HUES6 (cell line): ENCODE measurements around the gene FAM135A.
"Not testable (repeated sequence)": the region's sequence is repeated elsewhere in the genome, so short reads cannot be mapped to it uniquely, and the experiment has no call there.

Experiments used
- H3K27ac ChIP-seq: 2 replicates; pipeline ENCODE4 v1.7.0; 2013; ENCODE audit warnings: low read depth, mild to moderate bottlenecking, low read length, inconsistent platforms
- H3K27me3 ChIP-seq: 2 replicates; pipeline ENCODE4 v1.6.1; 2013; ENCODE audit warnings: low read length; ENCODE audit not compliant: control insufficient read depth, insufficient read depth
- H3K36me3 ChIP-seq: 2 replicates; pipeline ENCODE4 v1.6.1; 2013; ENCODE audit warnings: low read length; ENCODE audit not compliant: control insufficient read depth, insufficient read depth
- H3K4me1 ChIP-seq: 2 replicates; pipeline ENCODE4 v1.6.1; 2013; ENCODE audit warnings: low read length; ENCODE audit not compliant: control insufficient read depth, insufficient read depth
- H3K4me3 ChIP-seq: 2 replicates; pipeline ENCODE4 v1.5.1; 2013; ENCODE audit warnings: low read depth, low read length
- H3K9ac ChIP-seq: one replicate; pipeline ENCODE4 v1.6.1; 2013; ENCODE audit warnings: mild to moderate bottlenecking, low read length
- H3K9me3 ChIP-seq: 2 replicates; pipeline ENCODE4 v1.6.1; 2013; ENCODE audit warnings: low read depth, low read length; ENCODE audit not compliant: control insufficient read depth, insufficient read depth

Gene FAM135A

GRCh38 chr6:70470016-70470415 lies 56.7 kb downstream of the FAM135A start:
- Histone ChIP-seq H3K4me1 (peaks cover 9% of the 10 kb centered on the region), H3K36me3 (peaks cover 20% of the 10 kb centered on the region), H3K4me3 (no peak overlapping the region), H3K9me3 (no peaks in the 10 kb centered on the region), H3K27me3 (no peaks in the 10 kb centered on the region), H3K9ac (no peak overlapping the region), H3K27ac (no peak overlapping the region)

- Histone ChIP-seq H3K36me3 (peaks cover 24% of the 10 kb centered on the region), H3K4me1 (peaks cover 11% of the 10 kb centered on the region)
- H3K27ac ChIP-seq, H3K27me3 ChIP-seq, H3K4me3 ChIP-seq, H3K9me3 ChIP-seq, H3K9ac ChIP-seq: not testable (repeated sequence)
Observed at GRCh38 chr6:70470510-70470909, 57.2 kb downstream of the FAM135A start.

- H3K27me3 ChIP-seq, result no peaks in the 10 kb centered on the region
- no peak overlapping the region for H3K4me3 ChIP-seq
- peak overlapping the region; percentile 63; the same call in 1 of the 2 replicates for H3K27ac ChIP-seq
- H3K9ac ChIP-seq, result no peak overlapping the region
- H3K9me3 ChIP-seq, result no peaks in the 10 kb centered on the region
- peaks cover 11% of the 10 kb centered on the region for H3K4me1 ChIP-seq
- peaks cover 41% of the 10 kb centered on the region for H3K36me3 ChIP-seq
Observed at GRCh38 chr6:70474751-70475150, 61.4 kb downstream of the FAM135A start.

- Histone ChIP-seq H3K36me3 (peaks cover 47% of the 10 kb centered on the region), H3K9me3 (no peaks in the 10 kb centered on the region)
Observed at GRCh38 chr6:70479236-70479635, 65.9 kb downstream of the FAM135A start.

GRCh38 chr6:70486638-70487037 lies 73.3 kb downstream of the FAM135A start:
- not testable (repeated sequence) for H3K27ac ChIP-seq, H3K27me3 ChIP-seq, H3K9me3 ChIP-seq, H3K4me1 ChIP-seq, H3K9ac ChIP-seq, H3K4me3 ChIP-seq
- peaks cover 25% of the 10 kb centered on the region for H3K36me3 ChIP-seq

More at GRCh38 chr6:70479236-70479635, 65.9 kb downstream of the FAM135A start:
- Histone ChIP-seq H3K9ac (no peak overlapping the region), H3K4me3 (no peak overlapping the region), H3K4me1 (peaks cover 10% of the 10 kb centered on the region), H3K27me3 (no peaks in the 10 kb centered on the region), H3K27ac (no peak overlapping the region)

- Histone ChIP-seq H3K9me3 (no peaks in the 10 kb centered on the region), H3K27ac (no peak overlapping the region), H3K36me3 (peaks cover 10% of the 10 kb centered on the region), H3K9ac (no peak overlapping the region), H3K4me3 (no peak overlapping the region), H3K27me3 (no peaks in the 10 kb centered on the region), H3K4me1 (no peaks in the 10 kb centered on the region)
Observed at GRCh38 chr6:70489364-70489763, 76.1 kb downstream of the FAM135A start.

- H3K27ac ChIP-seq, result no peak overlapping the region
- H3K4me3 ChIP-seq, result no peak overlapping the region
- no peaks in the 10 kb centered on the region for H3K36me3 ChIP-seq
- no peaks in the 10 kb centered on the region for H3K9me3 ChIP-seq
- H3K4me1 ChIP-seq, result no peaks in the 10 kb centered on the region
- no peaks in the 10 kb centered on the region for H3K27me3 ChIP-seq
- no peak overlapping the region for H3K9ac ChIP-seq
Observed at GRCh38 chr6:70494833-70495232, 81.5 kb downstream of the FAM135A start.

- not testable (repeated sequence) for H3K27me3 ChIP-seq, H3K4me1 ChIP-seq, H3K9me3 ChIP-seq, H3K9ac ChIP-seq, H3K36me3 ChIP-seq, H3K4me3 ChIP-seq, H3K27ac ChIP-seq
Observed at GRCh38 chr6:70495790-70496189, 82.5 kb downstream of the FAM135A start.

- H3K27ac ChIP-seq, result no peak overlapping the region
Observed at GRCh38 chr6:70502484-70502883, 89.2 kb downstream of the FAM135A start.

GRCh38 chr6:70503813-70504465 lies 90.6 kb downstream of the FAM135A start:
- Histone ChIP-seq H3K4me3 (no peak overlapping the region), H3K4me1 (no peaks in the 10 kb centered on the region), H3K9ac (no peak overlapping the region), H3K27me3 (no peaks in the 10 kb centered on the region), H3K9me3 (peaks cover 8% of the 10 kb centered on the region), H3K27ac (no peak overlapping the region), H3K36me3 (peaks cover 30% of the 10 kb centered on the region)

More at GRCh38 chr6:70502484-70502883, 89.2 kb downstream of the FAM135A start:
- H3K4me1 ChIP-seq, result no peaks in the 10 kb centered on the region
- no peak overlapping the region for H3K4me3 ChIP-seq
- peaks cover 8% of the 10 kb centered on the region for H3K9me3 ChIP-seq
- H3K27me3 ChIP-seq, result no peaks in the 10 kb centered on the region
- peaks cover 30% of the 10 kb centered on the region for H3K36me3 ChIP-seq
- no peak overlapping the region for H3K9ac ChIP-seq

GRCh38 chr6:70506321-70506720 lies 93.0 kb downstream of the FAM135A start:
- no peak overlapping the region for H3K27ac ChIP-seq
- H3K4me1 ChIP-seq, result no peaks in the 10 kb centered on the region; the same call in 1 of the 2 replicates
- no peak overlapping the region for H3K4me3 ChIP-seq
- peaks cover 8% of the 10 kb centered on the region for H3K9me3 ChIP-seq
- no peak overlapping the region for H3K9ac ChIP-seq
- no peaks in the 10 kb centered on the region for H3K27me3 ChIP-seq
- peaks cover 30% of the 10 kb centered on the region for H3K36me3 ChIP-seq
